ENCODE data around the gene BEST4. TPM values are rescaled to one million over a fixed set of nuclear protein-coding genes. Genes with fewer than 3 reads are reported as not detected.

Gene BEST4
- total RNA-seq, 4 donors from 2014 or later, result 0.32 TPM; not detected in 3

GRCh38 chr1:44780583-44781121 lies 7.3 kb downstream of the BEST4 start:
- intact Hi-C loops (cut with DNase I; ENCODE audit: low total_unique reads), result no loop called here
- ATAC-seq (no peak), DNase-seq (no peak)
- no peak for TF ChIP-seq POLR2A (IDR thresholded peaks at IDR 0.05)
- TF ChIP-seq, protein P1, sequence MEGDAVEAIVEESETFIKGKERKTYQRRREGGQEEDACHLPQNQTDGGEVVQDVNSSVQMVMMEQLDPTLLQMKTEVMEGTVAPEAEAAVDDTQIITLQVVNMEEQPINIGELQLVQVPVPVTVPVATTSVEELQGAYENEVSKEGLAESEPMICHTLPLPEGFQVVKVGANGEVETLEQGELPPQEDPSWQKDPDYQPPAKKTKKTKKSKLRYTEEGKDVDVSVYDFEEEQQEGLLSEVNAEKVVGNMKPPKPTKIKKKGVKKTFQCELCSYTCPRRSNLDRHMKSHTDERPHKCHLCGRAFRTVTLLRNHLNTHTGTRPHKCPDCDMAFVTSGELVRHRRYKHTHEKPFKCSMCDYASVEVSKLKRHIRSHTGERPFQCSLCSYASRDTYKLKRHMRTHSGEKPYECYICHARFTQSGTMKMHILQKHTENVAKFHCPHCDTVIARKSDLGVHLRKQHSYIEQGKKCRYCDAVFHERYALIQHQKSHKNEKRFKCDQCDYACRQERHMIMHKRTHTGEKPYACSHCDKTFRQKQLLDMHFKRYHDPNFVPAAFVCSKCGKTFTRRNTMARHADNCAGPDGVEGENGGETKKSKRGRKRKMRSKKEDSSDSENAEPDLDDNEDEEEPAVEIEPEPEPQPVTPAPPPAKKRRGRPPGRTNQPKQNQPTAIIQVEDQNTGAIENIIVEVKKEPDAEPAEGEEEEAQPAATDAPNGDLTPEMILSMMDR (IDR thresholded peaks at IDR 0.05 in 4 of 5, conservative IDR thresholded peaks at IDR 0.05 in 1 of 5), result no peak
- Histone ChIP-seq H3K4me1 (peaks cover 22 to 27% of the 10 kb centered on the region in 2 donors), H3K27me3 (no peaks in the 10 kb centered on the region), H3K4me3 (no peak overlapping the region), H3K36me3 (peaks cover 0 to 41% of the 10 kb centered on the region in 2 donors), H3K27ac (no peak overlapping the region), H3K9me3 (no peaks in the 10 kb centered on the region)
- in situ Hi-C loops (cut with MboI; ENCODE audit: low sequenced_read_pairs in 4 of 4), result loop anchor here in 2 of 4 donors (10.0 to 25.0 kb wide), 3 partner anchors 54 to 732 kb away; partner anchors contain the start of genes CCDC163 (in 1 of the 2), EIF2B3 (in 1 of the 2), MMACHC (in 1 of the 2) and PRDX1 (in 1 of the 2)

DNA sequence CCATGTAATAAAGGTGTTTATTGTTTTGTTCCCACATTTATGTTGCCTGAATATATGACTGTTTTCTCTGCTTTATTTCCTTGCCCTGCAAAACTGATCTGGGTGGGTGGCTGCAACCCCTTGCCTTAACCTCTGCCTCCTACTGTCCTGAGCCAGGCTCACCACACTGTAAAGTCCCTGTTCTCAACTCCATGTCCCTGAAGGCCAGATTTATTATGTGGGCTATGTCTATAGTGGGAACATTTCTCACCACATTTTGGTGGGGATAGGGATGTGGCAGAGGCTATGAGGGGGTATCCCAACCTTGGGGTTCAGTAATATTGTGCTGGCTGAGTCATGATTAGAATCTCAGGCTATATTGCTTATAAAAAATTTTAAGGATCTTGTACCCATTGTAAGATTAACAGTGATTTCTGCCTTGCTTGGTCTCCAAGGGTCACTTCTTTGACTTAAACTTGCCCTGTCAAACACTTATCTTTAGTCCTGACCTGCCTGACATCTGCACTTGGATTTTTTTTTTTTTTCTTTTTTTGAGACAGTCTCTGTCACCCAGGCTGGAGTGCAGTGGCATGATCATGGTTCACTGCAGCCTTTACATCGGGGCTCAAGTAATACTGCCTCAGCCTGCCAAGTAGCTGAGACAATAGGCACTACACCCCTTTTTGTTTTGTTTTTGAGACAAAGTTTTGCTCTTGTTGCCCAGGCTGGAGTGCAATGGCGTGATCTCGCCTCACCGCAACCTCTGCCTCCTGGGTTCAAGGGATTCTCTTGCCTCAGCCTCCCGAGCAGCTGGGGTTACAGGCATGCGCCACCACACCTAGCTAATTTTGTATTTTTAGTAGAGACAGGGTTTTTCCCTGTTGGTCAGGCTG lies 9.0 kb downstream of the BEST4 start:
- no peak overlapping the region for H3K4me3 ChIP-seq
- H3K36me3 ChIP-seq, result peaks cover 0 to 41% of the 10 kb centered on the region in 2 donors
- no peak for ATAC-seq
- peaks cover 14% of the 10 kb centered on the region in 2 donors for H3K4me1 ChIP-seq
- DNase-seq, result no peak
- no peaks in the 10 kb centered on the region for H3K9me3 ChIP-seq
- TF ChIP-seq, protein P1 (IDR thresholded peaks at IDR 0.05 in 4 of 5, conservative IDR thresholded peaks at IDR 0.05 in 1 of 5), result no peak
- TF ChIP-seq POLR2A (IDR thresholded peaks at IDR 0.05), result no peak
- intact Hi-C loops (cut with DNase I; ENCODE audit: low total_unique reads) (loop anchor here (5.0 kb wide), 2 partner anchors 523 to 827 kb away; no protein-coding TSS in a partner anchor), in situ Hi-C loops (cut with MboI; ENCODE audit: low sequenced_read_pairs in 4 of 4) (loop anchor here in 1 of 4 donors (25.0 kb wide), 2 partner anchors 208 to 733 kb away; partner anchors contain the start of genes CCDC163, EIF2B3, MMACHC and PRDX1)
- no peaks in the 10 kb centered on the region for H3K27me3 ChIP-seq
- peak overlapping the region in 1 of 4 donors; percentile 9 for H3K27ac ChIP-seq

DNA sequence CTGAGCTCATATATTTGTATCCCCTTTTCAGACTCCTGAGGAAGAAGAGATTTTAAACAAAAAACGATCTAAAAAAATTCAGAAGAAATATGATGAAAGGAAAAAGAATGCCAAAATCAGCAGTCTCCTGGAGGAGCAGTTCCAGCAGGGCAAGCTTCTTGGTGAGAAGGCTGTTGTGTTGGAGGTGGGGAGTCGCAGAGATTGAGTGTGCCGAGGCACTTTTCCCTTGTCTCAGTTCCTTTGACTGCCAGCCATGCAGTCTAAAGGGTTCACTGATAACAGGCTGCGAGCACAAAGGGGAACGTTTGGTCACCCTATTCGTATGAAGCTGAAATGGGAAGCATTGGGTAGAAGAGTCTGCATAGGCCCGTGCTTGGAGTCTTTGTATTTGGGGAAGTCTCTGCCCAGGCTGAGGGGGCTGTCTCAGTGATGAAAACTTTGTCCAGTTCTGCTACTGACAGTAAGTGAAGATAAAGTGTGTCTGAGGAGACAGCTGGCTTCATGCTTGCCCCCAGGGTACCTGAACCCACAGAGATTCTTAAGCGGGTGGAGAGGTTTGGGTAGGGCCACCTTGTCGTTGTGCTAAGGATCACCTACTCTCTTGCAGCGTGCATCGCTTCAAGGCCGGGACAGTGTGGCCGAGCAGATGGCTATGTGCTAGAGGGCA lies 9.9 kb downstream of the BEST4 start:
- Histone ChIP-seq H3K9me3 (no peaks in the 10 kb centered on the region), H3K4me3 (no peak overlapping the region), H3K27me3 (no peaks in the 10 kb centered on the region), H3K27ac (peak overlapping the region in 1 of 4 donors; percentile 91), H3K4me1 (peaks cover 9 to 12% of the 10 kb centered on the region in 2 donors), H3K36me3 (peaks cover 0 to 41% of the 10 kb centered on the region in 2 donors)
- DNase-seq (no peak), ATAC-seq (no peak)
- TF ChIP-seq POLR2A (IDR thresholded peaks at IDR 0.05), result no peak
- TF ChIP-seq, protein P1 (IDR thresholded peaks at IDR 0.05 in 4 of 5, conservative IDR thresholded peaks at IDR 0.05 in 1 of 5), result no peak
- in situ Hi-C loops (cut with MboI; ENCODE audit: low sequenced_read_pairs in 4 of 4) (loop anchor here in 1 of 4 donors (25.0 kb wide), 2 partner anchors 209 to 734 kb away; partner anchors contain the start of genes CCDC163, EIF2B3, MMACHC and PRDX1), intact Hi-C loops (cut with DNase I; ENCODE audit: low total_unique reads) (loop anchor here (5.0 kb wide), 2 partner anchors 524 to 826 kb away; no protein-coding TSS in a partner anchor)

DNA sequence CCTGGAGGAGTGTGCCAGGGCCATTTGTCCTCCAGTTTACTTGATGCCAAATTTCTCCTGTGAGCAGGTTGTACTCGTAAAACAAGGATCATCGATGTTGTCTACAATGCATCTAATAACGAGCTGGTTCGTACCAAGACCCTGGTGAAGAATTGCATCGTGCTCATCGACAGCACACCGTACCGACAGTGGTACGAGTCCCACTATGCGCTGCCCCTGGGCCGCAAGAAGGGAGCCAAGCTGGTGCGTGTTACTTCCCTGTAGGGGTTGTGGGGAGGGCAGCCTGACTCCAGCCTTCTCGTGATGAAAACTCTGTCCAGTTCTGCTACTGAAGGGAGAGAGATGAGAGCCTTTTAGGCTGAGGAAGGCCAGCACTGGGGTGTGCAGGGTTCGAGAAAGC lies 10.4 kb downstream of the BEST4 start:
- no peak for TF ChIP-seq POLR2A (IDR thresholded peaks at IDR 0.05)
- TF ChIP-seq, protein P1 (IDR thresholded peaks at IDR 0.05 in 4 of 5, conservative IDR thresholded peaks at IDR 0.05 in 1 of 5), result no peak
- DNase-seq (no peak), ATAC-seq (no peak)
- H3K27me3 ChIP-seq, result no peaks in the 10 kb centered on the region
- intact Hi-C loops (cut with DNase I; ENCODE audit: low total_unique reads), result loop anchor here (5.0 kb wide), 2 partner anchors 525 to 825 kb away; no protein-coding TSS in a partner anchor
- H3K4me1 ChIP-seq, result peaks cover 9 to 12% of the 10 kb centered on the region in 2 donors
- peak overlapping the region; percentile 91 to 100 (median 97) for H3K27ac ChIP-seq
- H3K4me3 ChIP-seq, result no peak overlapping the region
- H3K36me3 ChIP-seq, result peaks cover 0 to 41% of the 10 kb centered on the region in 2 donors
- no peaks in the 10 kb centered on the region for H3K9me3 ChIP-seq
- in situ Hi-C loops (cut with MboI; ENCODE audit: low sequenced_read_pairs in 4 of 4), result loop anchor here in 1 of 4 donors (25.0 kb wide), 2 partner anchors 210 to 735 kb away; partner anchors contain the start of genes CCDC163, EIF2B3, MMACHC and PRDX1
